GM19397 (cell line): Measurements from ENCODE around the gene NEK7.
"Not testable (repeated sequence)": the region's sequence is repeated elsewhere in the genome, so short reads cannot be mapped to it uniquely, and the experiment has no call there.

ENCODE experiments used
- ATAC-seq: cut with Tn5 transposase; IDR thresholded peaks from one replicate; pipeline ENCODE4 v1.9.1; 2021; ENCODE audit warnings: mild to moderate bottlenecking, moderate library complexity; ENCODE audit not compliant: unreplicated experiment

Gene NEK7

GRCh38 chr1:198201956-198202784 lies 45.4 kb downstream of the NEK7 start:
- peak; percentile 76 for ATAC-seq

- no peak for ATAC-seq
Observed at GRCh38 chr1:198203434-198203833, 46.6 kb downstream of the NEK7 start.

- no peak for ATAC-seq
Observed at GRCh38 chr1:198205016-198205684, 48.4 kb downstream of the NEK7 start.

- no peak for ATAC-seq
Observed at GRCh38 chr1:198206292-198206691, 49.5 kb downstream of the NEK7 start.

- no peak for ATAC-seq
Observed at GRCh38 chr1:198211696-198212095, 54.9 kb downstream of the NEK7 start.

GRCh38 chr1:198212126-198212525 lies 55.3 kb downstream of the NEK7 start:
- no peak for ATAC-seq

- no peak for ATAC-seq
Observed at GRCh38 chr1:198212675-198213074, 55.9 kb downstream of the NEK7 start.

GRCh38 chr1:198214924-198215323 lies 58.1 kb downstream of the NEK7 start:
- no peak for ATAC-seq

GRCh38 chr1:198220428-198220827 lies 63.6 kb downstream of the NEK7 start:
- ATAC-seq, result no peak

GRCh38 chr1:198227010-198227409 lies 70.2 kb downstream of the NEK7 start:
- ATAC-seq, result not testable (repeated sequence)

GRCh38 chr1:198227454-198227853 lies 70.7 kb downstream of the NEK7 start:
- not testable (repeated sequence) for ATAC-seq

- no peak for ATAC-seq
Observed at GRCh38 chr1:198228925-198229324, 72.1 kb downstream of the NEK7 start.

GRCh38 chr1:198231779-198232178 lies 75.0 kb downstream of the NEK7 start:
- ATAC-seq, result no peak

GRCh38 chr1:198232378-198232777 lies 75.6 kb downstream of the NEK7 start:
- no peak for ATAC-seq

- no peak for ATAC-seq
Observed at GRCh38 chr1:198232940-198233675, 76.3 kb downstream of the NEK7 start.

- ATAC-seq, result no peak
Observed at GRCh38 chr1:198234520-198235251, 77.9 kb downstream of the NEK7 start.

GRCh38 chr1:198238121-198238520 lies 81.3 kb downstream of the NEK7 start:
- no peak for ATAC-seq

- no peak for ATAC-seq
Observed at GRCh38 chr1:198241553-198241952, 84.8 kb downstream of the NEK7 start.

- no peak for ATAC-seq
Observed at GRCh38 chr1:198244772-198245171, 88.0 kb downstream of the NEK7 start.

- ATAC-seq, result no peak
Observed at GRCh38 chr1:198245379-198245778, 88.6 kb downstream of the NEK7 start.

- no peak for ATAC-seq
Observed at GRCh38 chr1:198246337-198246736, 89.5 kb downstream of the NEK7 start.
